GM12878 (cell line): ENCODE measurements around the gene PPP4R4. TPM values are rescaled to one million over a fixed set of nuclear protein-coding genes. Genes with fewer than 3 reads are reported as not detected.

Experiments
- ATAC-seq: fragments of 200-7000 bp; cut with Tn5 transposase; 3 replicates; pipeline ENCODE4 v1.9.1; 2020; ENCODE audit warnings: mild to moderate bottlenecking, moderate library complexity
- BruUV-seq: library from RNA; stranded (reverse); fragments of 400-500 nt; replicated peaks from 2 replicates; lab custom pipeline; 2021; lab: Mats Ljungman, UMichigan
- CTCF ChIA-PET: fragments of 300-600 bp; sonication (Branson Sonifier 250); formaldehyde crosslinking; extraction: SDS; loops from one replicate; lab custom pipeline; 2021; ENCODE audit warnings: inconsistent platforms; lab: Yijun Ruan, JAX
- POLR2A ChIA-PET: fragments of 350-600 bp; formaldehyde crosslinking; extraction: SDS; loops from one replicate; lab custom pipeline; 2021; ENCODE audit warnings: inconsistent platforms; lab: Charles Lee
- RAD21 ChIA-PET: fragments of 300-600 bp; sonication (Branson Sonifier 250); formaldehyde crosslinking; loops from one replicate; lab custom pipeline; 2023; ENCODE audit warnings: antibody characterized with exemption; ENCODE audit not compliant: unreplicated experiment; lab: Charles Lee
- SMC1A ChIA-PET: fragments of 300-600 bp; sonication (Branson Sonifier 250); formaldehyde crosslinking; loops from one replicate; lab custom pipeline; 2023; ENCODE audit not compliant: unreplicated experiment, uncharacterized antibody; lab: Charles Lee
- DNase-seq: peaks from one replicate; pipeline ENCODE4 v3.0.0-alpha.2; 2011; ENCODE audit warnings: low read depth, low spot score
- FAIRE-seq: peaks from 3 replicates; lab custom pipeline; 2011; peaks lifted over from hg19 to GRCh38; lab: Jason Lieb, UNC
- H2AFZ ChIP-seq: 2 replicates; pipeline ENCODE4 v1.6.0; 2011; ENCODE audit warnings: low read depth, low read length, control low read depth; ENCODE audit not compliant: control insufficient read depth
- H3K27ac ChIP-seq: 2 replicates; pipeline ENCODE4 v1.5.1; 2011; ENCODE audit warnings: control low read depth; ENCODE audit not compliant: control insufficient read depth, insufficient read depth
- H3K27me3 ChIP-seq, 2 experiments: replicated peaks in 1 of 2; 2 replicates each; pipeline versions ENCODE4 v1.6.0 to v1.6.1; 2011; ENCODE audit warnings: low read length in 1 of 2; ENCODE audit not compliant: control insufficient read depth in 2 of 2, insufficient read depth in 2 of 2
- H3K36me3 ChIP-seq, 2 experiments: 2 replicates each; pipeline ENCODE4 v1.5.1; 2011; ENCODE audit warnings: low read length in 1 of 2; ENCODE audit not compliant: control insufficient read depth in 2 of 2, insufficient read depth in 2 of 2
- H3K4me1 ChIP-seq: 2 replicates; pipeline ENCODE4 v1.6.1; 2011; ENCODE audit warnings: mild to moderate bottlenecking, low read length, moderate library complexity, mixed read lengths; ENCODE audit not compliant: control insufficient read depth, insufficient read depth
- H3K4me2 ChIP-seq: 2 replicates; pipeline ENCODE4 v1.6.0; 2011; ENCODE audit warnings: control low read depth; ENCODE audit not compliant: control insufficient read depth, insufficient read depth
- H3K4me3 ChIP-seq: fragments of 200-600 bp; sonication (generic); 2 replicates; pipeline ENCODE4 v1.5.1; 2016
- H3K79me2 ChIP-seq: 2 replicates; pipeline ENCODE4 v1.6.0; 2011; ENCODE audit warnings: low read length; ENCODE audit not compliant: control insufficient read depth, insufficient read depth
- H3K9ac ChIP-seq: 2 replicates; pipeline ENCODE4 v1.8.0; 2011; ENCODE audit warnings: low read length, control low read depth, mixed read lengths; ENCODE audit not compliant: control insufficient read depth, insufficient read depth
- H3K9me3 ChIP-seq: replicated peaks from 3 replicates; pipeline ENCODE4 v1.5.1; 2011; ENCODE audit warnings: mild to moderate bottlenecking, low read length; ENCODE audit not compliant: control insufficient read depth, insufficient read depth
- H4K20me1 ChIP-seq: 2 replicates; pipeline ENCODE4 v1.6.0; 2011; ENCODE audit not compliant: control insufficient read depth, insufficient read depth
- BHLHE40 ChIP-seq, 2 experiments: fragments of 450-650 bp in 1 of 2; IDR thresholded peaks; 2 replicates each; pipeline ENCODE4 v1.6.1; 2011 to 2017; ENCODE audit warnings: low read depth in 2 of 2, borderline replicate concordance in 1 of 2, improper control_type of control experiment in 1 of 2, low read length in 1 of 2, mild to moderate bottlenecking in 1 of 2
- EZH2 ChIP-seq: IDR thresholded peaks from 2 replicates; pipeline ENCODE4 v1.6.1; 2012; ENCODE audit warnings: low read depth, mild to moderate bottlenecking, control low read depth, inconsistent platforms, low read length, borderline replicate concordance; ENCODE audit not compliant: control insufficient read depth
- NFIC ChIP-seq: IDR thresholded peaks from 2 replicates; pipeline ENCODE4 v1.6.1; 2012; ENCODE audit warnings: low read depth, mild to moderate bottlenecking, inconsistent platforms, low read length, moderate library complexity
- POLR2AphosphoS2 ChIP-seq: IDR thresholded peaks from 2 replicates; pipeline ENCODE4 v1.6.1; 2011; ENCODE audit warnings: low read depth, mild to moderate bottlenecking, low read length, improper control_type of control experiment, moderate library complexity
- POU2F2 ChIP-seq: IDR thresholded peaks from 3 replicates; pipeline ENCODE4 v1.6.1; 2011; ENCODE audit warnings: low read depth, mild to moderate bottlenecking, low read length, borderline replicate concordance
- RAD21 ChIP-seq: IDR thresholded peaks from 2 replicates; pipeline ENCODE4 v1.6.1; 2011; ENCODE audit warnings: mild to moderate bottlenecking, low read depth, low read length, moderate library complexity; ENCODE audit not compliant: insufficient read depth
- SMC3 ChIP-seq: IDR thresholded peaks from 2 replicates; pipeline ENCODE4 v1.6.1; 2011; ENCODE audit warnings: low read length, improper control_type of control experiment, borderline replicate concordance
- SRF ChIP-seq, 2 experiments: IDR thresholded peaks; 2 replicates each; pipeline ENCODE4 v1.6.1; 2011; ENCODE audit warnings: low read depth in 2 of 2, low read length in 2 of 2, mild to moderate bottlenecking in 1 of 2, moderate library complexity in 1 of 2
- YBX1 ChIP-seq: fragments of 450-650 bp; IDR thresholded peaks from 2 replicates; pipeline ENCODE4 v1.6.1; 2016; ENCODE audit warnings: antibody characterized with exemption
- WGBS: methylation state at CpG from one replicate; pipeline ENCODE4 v1.1.6; 2016; ENCODE audit warnings: low lambda C conversion rate; ENCODE audit not compliant: insufficient replicate concordance, insufficient coverage; ENCODE audit errors: missing lambda C conversion rate; 5-methylcytosine and 5-hydroxymethylcytosine counted together
- in situ Hi-C: fragments of 300-500 bp; cut with MboI; formaldehyde crosslinking; loops from 9 replicates; pipeline ENCODE4 v1.14.3; 2018; ENCODE audit warnings: mixed read lengths
- intact Hi-C: fragments of 100-400 bp; cut with micrococcal nuclease; formaldehyde crosslinking; loops from one replicate; pipeline ENCODE4 v1.14.2; 2022; ENCODE audit not compliant: unreplicated experiment
- polyA plus RNA-seq, 11 experiments: library from polyadenylated mRNA; depleted of rRNA in 4 of 11; unstranded in 6 of 11; stranded (reverse) in 5 of 11; fragments of >200 nt; fragmentation: Nextera tagmentation in 4 of 11; fragmentation: Illumina TruSeq in 1 of 11; extraction: Ambion mirVana in 4 of 11; extraction: Trizol in 1 of 11; gene quantifications; 1 replicate in 1 of 11; 2 replicates in 10 of 11; pipeline versions ENCODE4 v1.2.1 to v1.2.3, GENCODE V29; 2011 to 2016; ENCODE audit warnings: inconsistent platforms in 2 of 11, missing spikeins in 2 of 11, low read depth in 1 of 11
- total RNA-seq, 4 experiments: library from RNA; depleted of rRNA in 3 of 4; stranded (reverse); fragments of >200 nt in 3 of 4; fragmentation: Illumina TruSeq in 1 of 4; extraction: Trizol in 1 of 4; gene quantifications; 2 replicates each; pipeline versions ENCODE4 v1.2.1 to v1.2.3, GENCODE V29; 2013 to 2021
- TF ChIP-seq, protein P1 (sequence below): IDR thresholded peaks from 2 replicates; pipeline ENCODE4 v1.6.1; 2011; ENCODE audit warnings: low read depth, low read length, improper control_type of control experiment, borderline replicate concordance
- TF ChIP-seq, protein P2 (sequence below): fragments of 450-650 bp; formaldehyde crosslinking; IDR thresholded peaks from 2 replicates; pipeline ENCODE4 v1.5.0; 2022; ENCODE audit warnings: mild to moderate bottlenecking, missing genetic modification characterization

PPP4R4 gene
- total and polyA plus RNA-seq, 10 of the 15 experiments (the other 5 are each of a cell fraction or from before 2014, with no cell fraction given): 0.01 to 0.13 (median 0.08) TPM; not detected in 4

DNA sequence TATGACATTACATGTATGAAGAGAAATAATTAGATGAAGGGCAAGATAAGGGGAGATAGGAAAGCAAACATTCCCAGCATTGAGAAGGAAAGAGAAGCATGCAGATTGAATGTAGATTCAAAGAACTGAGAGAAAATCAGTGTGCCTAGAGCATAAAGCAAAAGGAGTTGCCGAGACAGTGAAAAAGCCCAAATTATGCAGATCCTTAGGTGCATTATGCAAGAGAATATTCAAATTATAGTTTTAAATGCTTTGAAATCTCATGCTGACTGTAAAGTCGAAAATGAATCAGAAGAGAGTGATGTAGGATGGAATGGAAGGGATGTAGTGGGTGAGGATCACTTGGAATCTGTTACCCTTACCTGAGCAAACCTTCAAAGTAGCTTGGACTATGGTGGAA is 49.9 kb downstream of the PPP4R4 start (continued):
- TF ChIP-seq, protein P1, sequence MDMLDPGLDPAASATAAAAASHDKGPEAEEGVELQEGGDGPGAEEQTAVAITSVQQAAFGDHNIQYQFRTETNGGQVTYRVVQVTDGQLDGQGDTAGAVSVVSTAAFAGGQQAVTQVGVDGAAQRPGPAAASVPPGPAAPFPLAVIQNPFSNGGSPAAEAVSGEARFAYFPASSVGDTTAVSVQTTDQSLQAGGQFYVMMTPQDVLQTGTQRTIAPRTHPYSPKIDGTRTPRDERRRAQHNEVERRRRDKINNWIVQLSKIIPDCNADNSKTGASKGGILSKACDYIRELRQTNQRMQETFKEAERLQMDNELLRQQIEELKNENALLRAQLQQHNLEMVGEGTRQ: no peak
- TF ChIP-seq EZH2 (no peak), BHLHE40 (IDR thresholded peaks at IDR 0.05; ENCODE audit: borderline replicate concordance in 1 of 2, low read depth in 2 of 2, low read length in 1 of 2) (no peak), RAD21 (no peak), SRF (IDR thresholded peaks at IDR 0.05; ENCODE audit: low read depth in 2 of 2, low read length in 2 of 2) (no peak), SMC3 (no peak), NFIC (no peak), POU2F2 (no peak)

DNA sequence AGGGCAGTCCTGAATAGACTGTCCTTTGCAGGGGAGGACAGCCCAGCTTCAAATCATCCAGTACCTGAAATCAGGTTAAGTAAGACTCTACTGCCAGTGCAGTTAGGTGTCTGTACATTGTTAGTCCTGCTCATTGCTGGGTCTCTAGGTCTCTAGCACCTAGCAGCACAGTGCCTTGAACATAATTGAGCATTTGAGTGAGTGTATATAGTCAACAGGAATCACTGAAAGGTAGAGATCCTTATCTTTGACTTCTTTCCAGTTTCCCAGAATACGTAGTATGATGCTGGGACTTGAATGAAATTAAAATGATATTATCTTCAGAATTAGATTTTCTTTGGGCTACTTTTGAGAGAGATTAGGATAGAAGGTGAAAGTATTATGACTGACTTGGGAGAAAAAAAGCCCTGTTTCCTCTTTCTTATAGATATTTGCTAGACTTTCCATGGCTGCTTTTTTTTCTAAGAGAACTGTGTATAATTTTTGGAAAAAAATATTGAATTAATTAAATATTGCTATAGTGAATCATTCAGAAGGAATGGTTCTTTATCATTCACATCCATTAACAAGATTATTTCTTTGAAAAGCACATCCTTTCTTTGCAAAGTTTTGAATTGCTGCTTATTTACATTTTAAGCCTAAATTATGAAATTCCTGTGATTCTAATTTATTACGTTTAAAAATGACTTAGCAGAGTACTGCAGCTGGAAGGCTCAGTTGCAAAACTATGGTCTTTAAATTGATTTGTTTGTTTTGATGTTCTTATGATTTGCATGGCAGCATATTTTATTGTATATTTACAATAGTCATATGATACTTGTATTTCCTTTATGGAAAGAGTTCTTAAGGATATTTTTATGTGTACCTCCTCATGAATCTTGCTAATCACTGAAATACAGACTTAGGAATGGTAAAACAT is 51.6 kb downstream of the PPP4R4 start:
- H2AFZ ChIP-seq: no peak overlapping the region
- TF ChIP-seq YBX1 (no peak), POLR2AphosphoS2 (no peak)
- TF ChIP-seq, protein P2, sequence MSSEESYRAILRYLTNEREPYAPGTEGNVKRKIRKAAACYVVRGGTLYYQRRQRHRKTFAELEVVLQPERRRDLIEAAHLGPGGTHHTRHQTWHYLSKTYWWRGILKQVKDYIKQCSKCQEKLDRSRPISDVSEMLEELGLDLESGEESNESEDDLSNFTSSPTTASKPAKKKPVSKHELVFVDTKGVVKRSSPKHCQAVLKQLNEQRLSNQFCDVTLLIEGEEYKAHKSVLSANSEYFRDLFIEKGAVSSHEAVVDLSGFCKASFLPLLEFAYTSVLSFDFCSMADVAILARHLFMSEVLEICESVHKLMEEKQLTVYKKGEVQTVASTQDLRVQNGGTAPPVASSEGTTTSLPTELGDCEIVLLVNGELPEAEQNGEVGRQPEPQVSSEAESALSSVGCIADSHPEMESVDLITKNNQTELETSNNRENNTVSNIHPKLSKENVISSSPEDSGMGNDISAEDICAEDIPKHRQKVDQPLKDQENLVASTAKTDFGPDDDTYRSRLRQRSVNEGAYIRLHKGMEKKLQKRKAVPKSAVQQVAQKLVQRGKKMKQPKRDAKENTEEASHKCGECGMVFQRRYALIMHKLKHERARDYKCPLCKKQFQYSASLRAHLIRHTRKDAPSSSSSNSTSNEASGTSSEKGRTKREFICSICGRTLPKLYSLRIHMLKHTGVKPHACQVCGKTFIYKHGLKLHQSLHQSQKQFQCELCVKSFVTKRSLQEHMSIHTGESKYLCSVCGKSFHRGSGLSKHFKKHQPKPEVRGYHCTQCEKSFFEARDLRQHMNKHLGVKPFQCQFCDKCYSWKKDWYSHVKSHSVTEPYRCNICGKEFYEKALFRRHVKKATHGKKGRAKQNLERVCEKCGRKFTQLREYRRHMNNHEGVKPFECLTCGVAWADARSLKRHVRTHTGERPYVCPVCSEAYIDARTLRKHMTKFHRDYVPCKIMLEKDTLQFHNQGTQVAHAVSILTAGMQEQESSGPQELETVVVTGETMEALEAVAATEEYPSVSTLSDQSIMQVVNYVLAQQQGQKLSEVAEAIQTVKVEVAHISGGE (CRISPR knock-in tag): no peak
- BruUV-seq: no TSS peak
- no peak overlapping the region for H3K27ac ChIP-seq
- ATAC-seq (no peak), FAIRE-seq (no peak), DNase-seq (no peak)
- CTCF ChIA-PET: no interaction called here
- SMC1A ChIA-PET: no interaction called here
- no peaks in the 10 kb centered on the region for H3K9me3 ChIP-seq
- in situ Hi-C loops (no loop called here), intact Hi-C loops (no loop called here)
- no peaks in the 10 kb centered on the region for H4K20me1 ChIP-seq
- no peak overlapping the region for H3K9ac ChIP-seq
- no peaks in the 10 kb centered on the region for H3K79me2 ChIP-seq
- no peak overlapping the region for H3K4me2 ChIP-seq
- 36% methylated on average over 2 of the region's 2 CpGs for WGBS
- no peaks in the 10 kb centered on the region for H3K27me3 ChIP-seq
- RAD21 ChIA-PET: no interaction called here
- no peaks in the 10 kb centered on the region for H3K4me1 ChIP-seq
- POLR2A ChIA-PET: no interaction called here
- no peak overlapping the region for H3K4me3 ChIP-seq
- H3K36me3 ChIP-seq: no peaks in the 10 kb centered on the region
